OCI-LY3 (cell line): ENCODE results near the gene KDM4C.

Source experiments
- H2AFZ ChIP-seq: fragments of 200-600, 300-600 bp; shearing (Covaris generic); 2 replicates; pipeline ENCODE4 v1.6.0; 2014; ENCODE audit warnings: antibody characterized with exemption, low read depth, low read length
- H3K27ac ChIP-seq: fragments of 200-600, 300-600 bp; sonication (generic); 2 replicates; pipeline ENCODE4 v1.5.1; 2014; ENCODE audit warnings: mild to moderate bottlenecking, low read length, moderate library complexity, mixed read lengths
- H3K27me3 ChIP-seq: fragments of 200-600, 300-600 bp; sonication (generic); 2 replicates; pipeline ENCODE4 v1.6.1; 2014; ENCODE audit warnings: low read depth, low read length, mixed read lengths
- H3K36me3 ChIP-seq: fragments of 200-600, 300-600 bp; sonication (generic); replicated peaks from 2 replicates; pipeline ENCODE3; 2014; ENCODE audit warnings: low read depth, low read length, mixed read lengths
- H3K4me1 ChIP-seq: fragments of 300-600, 200-600 bp; sonication (generic); 2 replicates; pipeline ENCODE4 v1.6.1; 2014; ENCODE audit warnings: low read length, mixed read lengths
- H3K4me2 ChIP-seq: fragments of 200-600, 300-600 bp; sonication (generic); 2 replicates; pipeline ENCODE4 v1.6.1; 2014; ENCODE audit warnings: low read length, mixed read lengths
- H3K4me3 ChIP-seq: fragments of 300-600, 200-600 bp; sonication (generic); 2 replicates; pipeline ENCODE4 v1.5.1; 2014; ENCODE audit warnings: antibody characterized with exemption, mild to moderate bottlenecking, low read length, moderate library complexity
- H3K79me2 ChIP-seq: fragments of 300-600, 200-600 bp; shearing (Covaris generic); 2 replicates; pipeline ENCODE4 v1.6.1; 2014; ENCODE audit warnings: mild to moderate bottlenecking, low read length, mixed read lengths
- H3K9ac ChIP-seq: fragments of 300-600, 200-600 bp; shearing (Covaris generic); 2 replicates; pipeline ENCODE4 v1.6.0; 2014; ENCODE audit warnings: mild to moderate bottlenecking, low read length, moderate library complexity
- H3K9me3 ChIP-seq: fragments of 200-600, 300-600 bp; shearing (Covaris generic); 2 replicates; pipeline ENCODE4 v1.6.1; 2014; ENCODE audit warnings: low read length, mixed read lengths; ENCODE audit not compliant: insufficient read depth
- H4K20me1 ChIP-seq: fragments of 200-600, 300-600 bp; sonication (generic); 2 replicates; pipeline ENCODE4 v1.6.1; 2016; ENCODE audit warnings: low read length, mixed read lengths; ENCODE audit not compliant: insufficient read depth
- CTCF ChIP-seq: fragments of 200-600, 300-600 bp; sonication (generic); IDR thresholded peaks from 2 replicates; pipeline ENCODE4 v1.5.1; 2014; ENCODE audit warnings: antibody characterized with exemption, low read length, low read depth
- EZH2phosphoT487 ChIP-seq: fragments of 200-600 bp; shearing (Covaris generic); IDR thresholded peaks from 2 replicates; pipeline ENCODE4 v1.6.1; 2018; ENCODE audit warnings: antibody characterized with exemption, mixed run types, low read depth

Gene KDM4C

DNA sequence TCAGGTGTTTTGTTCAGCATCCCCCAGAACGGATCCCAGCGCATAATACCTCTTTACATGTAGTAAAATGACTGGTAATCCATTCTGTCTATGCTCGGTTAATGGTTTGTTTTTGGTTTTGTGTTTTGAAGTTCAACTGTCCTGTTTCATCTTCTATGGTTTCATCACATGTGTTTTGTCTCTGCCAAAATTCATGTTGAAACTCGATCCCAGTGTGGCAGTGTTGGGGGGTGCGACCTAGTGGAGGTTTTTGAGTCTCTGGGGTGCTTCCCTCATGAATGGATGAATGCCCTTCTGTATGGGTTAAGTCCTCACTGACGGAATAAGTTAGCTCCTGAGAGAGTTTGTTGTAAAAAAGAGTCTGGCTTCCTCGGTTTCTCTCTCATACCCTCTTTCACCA lies 317.4 kb downstream of the KDM4C start:
- Histone ChIP-seq H3K9ac (no peak overlapping the region), H3K27me3 (no peaks in the 10 kb centered on the region), H3K36me3 (no peaks in the 10 kb centered on the region), H3K4me3 (no peak overlapping the region), H3K9me3 (no peaks in the 10 kb centered on the region), H3K79me2 (no peaks in the 10 kb centered on the region), H2AFZ (no peak overlapping the region), H3K4me1 (no peaks in the 10 kb centered on the region), H3K27ac (no peak overlapping the region), H3K4me2 (no peak overlapping the region), H4K20me1 (no peaks in the 10 kb centered on the region)
- TF ChIP-seq CTCF (no peak), EZH2phosphoT487 (no peak)

DNA sequence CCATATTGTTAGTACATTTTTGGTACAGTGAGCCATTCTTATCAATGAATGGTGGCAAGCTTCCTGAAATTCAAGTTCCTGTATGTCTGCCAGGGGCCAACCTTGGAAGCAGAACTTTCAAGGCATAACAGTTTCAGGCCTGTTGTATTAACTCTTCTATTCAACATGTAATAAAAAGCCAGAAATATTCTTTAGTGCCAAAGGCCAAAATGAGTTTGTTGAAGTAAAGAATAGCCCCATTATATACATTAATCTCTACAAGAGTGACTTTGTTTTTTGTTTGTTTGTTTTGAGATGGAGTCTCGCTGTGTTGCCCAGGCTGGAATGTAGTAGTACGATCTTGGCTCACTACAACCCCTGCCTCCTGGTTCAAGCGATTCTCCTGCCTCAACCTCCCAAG lies 321.3 kb downstream of the KDM4C start:
- no peaks in the 10 kb centered on the region for H3K4me1 ChIP-seq
- H4K20me1 ChIP-seq: no peaks in the 10 kb centered on the region
- TF ChIP-seq CTCF (no peak), EZH2phosphoT487 (no peak)
- H3K9ac ChIP-seq: no peak overlapping the region
- no peak overlapping the region for H2AFZ ChIP-seq
- no peak overlapping the region for H3K4me2 ChIP-seq
- H3K9me3 ChIP-seq: no peaks in the 10 kb centered on the region
- no peak overlapping the region for H3K4me3 ChIP-seq
- no peaks in the 10 kb centered on the region for H3K79me2 ChIP-seq
- no peak overlapping the region for H3K27ac ChIP-seq
- no peaks in the 10 kb centered on the region for H3K36me3 ChIP-seq
- H3K27me3 ChIP-seq: no peaks in the 10 kb centered on the region

DNA sequence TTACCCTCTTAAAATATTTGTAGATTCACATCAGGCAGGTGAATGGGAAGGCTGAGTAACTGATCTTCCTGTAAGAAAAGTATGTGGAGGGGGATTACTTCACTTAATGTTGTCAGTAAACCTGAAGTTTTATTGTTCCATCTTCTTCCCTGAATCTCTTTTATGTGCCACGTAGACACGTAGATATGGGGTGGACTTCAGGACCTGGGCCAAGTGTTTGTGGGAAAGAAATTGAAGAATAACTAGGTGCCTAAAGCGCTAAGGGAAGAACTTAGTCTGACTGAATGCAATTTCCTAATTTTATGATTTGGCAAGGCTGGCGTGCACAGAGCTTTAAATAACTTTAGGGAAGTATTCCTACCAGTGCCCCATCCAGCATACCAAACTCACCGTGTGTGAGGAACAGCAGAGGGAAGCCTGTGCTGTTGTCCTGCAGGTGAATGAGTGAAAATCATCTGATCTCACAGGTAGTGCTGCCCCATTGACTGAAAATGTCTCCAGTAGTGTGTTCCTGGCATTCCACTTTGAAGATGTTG lies 323.4 kb downstream of the KDM4C start:
- 0 out of 2 replicates have a peak, but pooled peaks cover 3% of the 10 kb centered on the region for H4K20me1 ChIP-seq
- no peaks in the 10 kb centered on the region for H3K27me3 ChIP-seq
- no peaks in the 10 kb centered on the region for H3K9me3 ChIP-seq
- TF ChIP-seq CTCF: no peak
- TF ChIP-seq EZH2phosphoT487: no peak
- H3K4me2 ChIP-seq: no peak overlapping the region
- no peak overlapping the region for H3K27ac ChIP-seq
- H3K4me1 ChIP-seq: no peaks in the 10 kb centered on the region
- no peak overlapping the region for H3K9ac ChIP-seq
- no peaks in the 10 kb centered on the region for H3K79me2 ChIP-seq
- no peak overlapping the region for H2AFZ ChIP-seq
- no peak overlapping the region for H3K4me3 ChIP-seq
- no peaks in the 10 kb centered on the region for H3K36me3 ChIP-seq

GRCh38 chr9:7083192-7083591 lies 325.4 kb downstream of the KDM4C start:
- no peak for TF ChIP-seq EZH2phosphoT487
- H3K36me3 ChIP-seq: no peaks in the 10 kb centered on the region
- H3K79me2 ChIP-seq: no peaks in the 10 kb centered on the region
- H3K9ac ChIP-seq: no peak overlapping the region
- no peaks in the 10 kb centered on the region for H3K27me3 ChIP-seq
- H4K20me1 ChIP-seq: 0 out of 2 replicates have a peak, but pooled peaks cover 3% of the 10 kb centered on the region
- H3K27ac ChIP-seq: no peak overlapping the region
- no peaks in the 10 kb centered on the region for H3K4me1 ChIP-seq
- no peaks in the 10 kb centered on the region for H3K9me3 ChIP-seq
- no peak overlapping the region for H3K4me3 ChIP-seq
- H2AFZ ChIP-seq: no peak overlapping the region
- H3K4me2 ChIP-seq: no peak overlapping the region
